GM19467 (cell line): Measurements from ENCODE around the gene IL12B.
"Not testable (repeated sequence)": the region's sequence is repeated elsewhere in the genome, so short reads cannot be mapped to it uniquely, and the experiment has no call there.

Source experiments
- ATAC-seq: cut with Tn5 transposase; IDR thresholded peaks from one replicate; pipeline ENCODE4 v1.9.1; 2021; ENCODE audit warnings: mild to moderate bottlenecking, moderate library complexity; ENCODE audit not compliant: unreplicated experiment

The IL12B gene

DNA sequence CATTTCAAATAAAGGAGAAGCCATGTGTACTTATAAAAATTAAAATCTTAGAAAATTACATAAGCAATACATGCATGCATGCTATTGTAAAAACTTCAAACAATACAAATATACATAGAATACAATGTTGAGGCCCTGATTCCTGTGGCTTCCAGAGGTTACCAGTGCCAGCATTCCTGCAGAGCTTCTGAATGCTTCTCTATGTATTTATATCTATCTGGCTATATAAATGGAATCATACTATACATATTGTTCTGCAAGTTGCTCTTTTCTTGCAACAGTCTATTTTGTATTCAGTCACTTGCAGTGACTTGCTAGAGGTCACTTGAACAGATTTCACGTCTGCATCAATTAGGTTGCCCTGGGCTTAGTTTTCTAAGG, 3.2 kb upstream of the IL12B start:
- ATAC-seq: no peak

DNA sequence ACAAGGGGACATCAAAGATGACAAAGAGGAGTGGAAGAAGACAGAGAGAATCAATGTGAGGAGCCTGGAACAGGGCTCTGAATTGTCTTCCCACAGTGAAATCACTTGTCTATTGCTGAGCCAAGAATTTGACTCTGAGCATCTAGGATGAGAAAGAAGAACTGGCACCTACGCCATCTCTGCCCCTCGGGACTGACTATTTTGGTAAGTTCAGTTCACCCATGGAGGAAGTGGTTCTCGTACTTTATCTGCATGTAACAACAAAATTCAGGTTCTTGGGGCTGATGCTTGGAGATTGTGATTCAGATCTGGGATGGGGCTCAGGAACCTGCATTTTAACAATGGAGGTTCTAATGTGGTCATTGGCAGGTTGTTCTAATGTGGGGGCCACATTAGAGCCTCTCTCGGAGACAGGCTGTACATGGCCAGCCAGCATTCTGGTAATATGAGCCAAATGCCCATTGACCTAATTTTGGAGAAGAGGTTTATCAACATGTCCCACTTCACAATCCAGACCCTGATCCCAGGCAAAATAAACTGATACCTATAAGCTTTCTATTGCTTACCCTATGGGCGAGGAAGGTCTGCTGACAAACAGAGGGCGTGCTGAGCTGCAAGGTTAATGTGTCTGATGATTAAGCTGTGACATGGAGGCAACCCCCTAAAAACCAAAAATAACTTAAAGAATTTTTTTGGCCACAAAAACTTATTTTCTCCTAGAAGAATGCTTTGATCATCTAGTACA, 2.7 kb upstream of the IL12B start:
- no peak for ATAC-seq

DNA sequence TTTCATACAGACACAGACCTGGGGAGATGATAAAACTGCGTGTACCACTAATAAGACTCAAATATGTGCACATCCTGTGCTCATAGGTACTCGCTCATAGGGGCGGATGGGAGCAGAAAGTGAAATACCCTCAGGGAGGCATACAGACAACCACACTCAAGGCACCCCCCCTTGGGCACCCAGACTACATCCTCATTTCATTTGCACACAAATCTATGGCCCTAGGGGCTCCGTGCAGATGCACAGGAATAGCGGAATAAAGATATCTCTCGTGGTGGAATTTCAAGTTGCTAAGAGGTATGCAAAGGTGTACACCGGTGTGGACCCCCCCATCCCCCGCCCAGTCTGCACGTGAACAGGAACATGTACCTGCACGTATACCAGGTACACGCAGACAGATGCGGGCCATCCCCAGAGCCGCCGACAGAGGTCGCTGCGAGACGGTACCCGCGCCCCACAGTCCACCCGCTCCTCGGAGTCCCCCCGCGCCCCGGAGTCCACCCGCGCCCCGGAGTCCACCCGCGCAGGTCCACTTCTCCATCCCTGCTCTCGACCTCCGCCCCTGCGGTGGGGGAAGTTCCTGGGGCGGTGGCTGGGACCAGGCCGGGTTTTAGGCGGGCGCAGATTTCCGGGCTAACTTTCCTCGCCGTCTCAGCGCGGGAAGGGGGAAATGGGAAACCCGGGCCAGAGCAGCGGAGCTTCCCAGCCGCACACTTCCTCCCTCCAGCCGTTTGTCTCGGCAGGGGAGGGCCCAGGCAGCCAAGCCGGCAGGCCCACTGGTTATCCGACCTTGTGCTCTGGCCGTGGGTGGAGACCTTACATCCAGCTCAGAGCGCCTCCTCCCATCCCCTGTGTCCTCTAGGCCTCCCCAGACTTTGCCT, 1.0 kb upstream of the IL12B start:
- ATAC-seq: no peak

DNA sequence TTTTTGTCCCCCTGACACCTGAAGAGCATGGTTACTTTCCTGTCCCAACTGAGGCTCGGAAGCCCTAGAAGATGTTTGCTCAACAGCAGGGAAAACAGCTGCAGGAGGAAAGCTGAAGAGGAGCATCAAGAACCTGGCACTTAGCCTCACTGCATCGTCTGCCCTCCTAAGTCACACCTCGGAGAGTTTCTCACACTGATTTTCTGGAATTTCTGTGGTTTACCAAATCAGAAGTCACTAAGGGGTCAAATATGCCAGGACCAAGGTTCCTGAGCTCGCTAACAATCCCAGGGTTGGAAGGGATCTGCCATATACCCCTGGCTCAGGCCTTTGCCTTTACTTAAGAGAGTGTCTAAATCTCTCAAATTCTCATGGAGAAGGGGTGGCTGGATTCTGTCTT, 5.3 kb downstream of the IL12B start:
- ATAC-seq: no peak

DNA sequence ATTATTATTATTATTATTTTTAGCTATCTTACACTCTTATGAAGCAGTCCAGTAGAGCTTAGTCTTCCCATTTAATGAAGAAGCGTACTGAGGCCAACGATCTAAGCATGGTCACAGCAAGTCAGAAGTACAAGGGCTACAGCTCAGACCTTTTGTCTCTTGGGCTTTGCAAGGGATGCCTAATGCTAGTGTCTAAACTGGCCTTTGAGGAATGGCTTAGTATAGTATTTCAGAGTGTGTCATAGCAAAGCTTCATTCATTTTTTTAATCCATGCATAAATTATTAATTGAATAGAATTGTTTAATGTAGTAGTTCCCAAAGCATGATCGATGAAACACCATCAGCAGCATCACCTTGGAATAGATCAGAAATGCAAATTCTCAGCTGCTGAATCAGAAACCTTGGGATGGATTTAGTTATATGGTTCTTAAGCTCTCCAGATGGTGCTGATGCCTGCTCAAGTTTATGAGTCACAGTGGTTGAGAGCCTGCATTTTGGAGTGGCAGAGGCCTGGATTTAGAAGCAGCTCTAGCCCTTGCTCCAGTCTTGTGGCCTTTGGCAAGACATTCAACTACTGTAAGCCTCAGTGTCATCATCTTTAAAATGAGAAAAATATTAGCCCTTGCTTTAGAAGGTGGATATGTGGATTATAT, 6.1 kb downstream of the IL12B start:
- no peak for ATAC-seq

DNA sequence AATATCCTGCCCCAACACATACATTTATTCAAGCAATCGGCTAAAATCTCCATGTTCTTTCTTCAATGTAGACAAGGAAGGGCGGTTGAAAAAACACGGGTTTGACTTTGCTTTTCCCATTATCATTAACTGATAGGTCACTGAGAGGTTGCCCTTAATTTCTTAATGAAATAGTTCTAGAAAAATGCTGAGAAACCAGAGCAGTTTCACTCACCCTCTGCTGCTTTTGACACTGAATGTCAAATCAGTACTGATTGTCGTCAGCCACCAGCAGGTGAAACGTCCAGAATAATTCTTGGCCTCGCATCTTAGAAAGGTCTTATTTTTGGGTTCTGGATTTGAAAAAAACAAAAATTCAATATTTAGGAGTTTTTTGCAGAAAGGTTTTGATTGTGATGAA, 8.1 kb downstream of the IL12B start:
- no peak for ATAC-seq

DNA sequence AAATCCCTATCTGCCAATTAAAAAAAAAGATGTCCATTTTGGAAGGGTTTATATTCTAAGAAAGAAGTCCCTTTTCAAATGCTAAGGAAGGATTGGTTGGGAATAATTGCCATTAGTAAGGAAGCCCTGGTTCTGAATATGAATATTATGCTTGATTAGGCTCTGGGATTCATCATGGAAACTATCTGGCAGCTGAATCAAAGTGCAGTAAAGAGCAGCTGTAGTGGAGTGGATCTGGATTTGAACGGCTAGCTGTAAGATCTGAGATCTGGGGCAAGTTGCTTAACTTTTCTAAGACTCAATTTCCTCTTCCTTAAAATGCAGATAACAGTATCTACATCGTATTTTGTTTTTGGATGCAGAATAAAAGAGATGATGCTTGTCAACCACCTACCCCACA, 10.5 kb downstream of the IL12B start:
- no peak for ATAC-seq

DNA sequence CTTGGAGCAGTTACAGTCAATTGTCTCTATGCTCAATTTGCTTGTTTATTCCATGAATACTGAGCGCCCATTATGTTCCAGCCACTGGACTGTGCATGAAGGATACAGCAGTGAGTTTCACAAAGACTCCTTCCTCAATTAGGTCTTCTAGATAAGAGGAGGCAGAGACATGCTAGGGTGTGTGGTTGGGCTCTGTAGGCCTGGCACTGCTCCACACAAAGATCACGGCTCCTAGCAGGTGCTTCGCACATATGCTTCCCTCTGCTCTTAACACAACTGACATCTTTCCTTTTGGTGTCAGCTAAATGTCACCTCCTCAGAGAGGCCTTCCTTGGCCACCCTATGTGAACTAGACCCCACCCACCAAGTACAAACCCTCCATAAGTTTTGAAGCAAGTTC, 10.9 kb downstream of the IL12B start:
- ATAC-seq: no peak

DNA sequence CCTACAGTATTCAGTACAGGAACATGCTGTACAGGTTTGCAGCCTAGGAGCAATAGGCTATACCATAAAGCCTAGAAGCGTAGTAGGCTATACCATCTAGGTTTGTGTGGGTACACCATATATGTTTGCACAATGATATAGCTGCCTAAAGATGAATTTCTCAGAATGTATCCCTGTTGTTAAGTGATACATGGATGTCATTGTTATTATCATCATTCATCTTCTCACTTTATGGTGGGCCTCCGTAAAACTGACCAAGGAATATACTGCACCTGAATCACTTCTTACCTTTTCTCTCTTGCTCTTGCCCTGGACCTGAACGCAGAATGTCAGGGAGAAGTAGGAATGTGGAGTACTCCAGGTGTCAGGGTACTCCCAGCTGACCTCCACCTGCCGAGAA, 11.8 kb downstream of the IL12B start:
- no peak for ATAC-seq

DNA sequence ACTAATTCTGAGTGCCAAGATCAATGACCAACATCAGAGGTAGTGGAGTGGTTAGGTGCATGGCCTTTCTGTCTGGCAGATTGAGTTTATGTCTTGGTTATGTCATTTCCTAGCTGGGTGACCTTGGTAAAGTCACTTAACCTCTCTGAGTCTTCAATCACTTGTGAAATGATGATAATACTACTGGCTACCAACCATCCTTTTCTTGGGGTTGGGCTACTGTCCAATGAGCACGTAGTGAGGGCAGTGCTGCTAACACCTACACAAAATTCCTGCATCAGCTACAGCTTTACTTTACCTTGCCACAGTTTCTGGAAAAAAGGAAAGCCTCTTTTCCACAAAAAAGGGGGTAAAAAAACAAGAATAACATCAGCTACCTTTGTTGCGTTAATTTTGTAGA, 12.4 kb downstream of the IL12B start:
- ATAC-seq: no peak

DNA sequence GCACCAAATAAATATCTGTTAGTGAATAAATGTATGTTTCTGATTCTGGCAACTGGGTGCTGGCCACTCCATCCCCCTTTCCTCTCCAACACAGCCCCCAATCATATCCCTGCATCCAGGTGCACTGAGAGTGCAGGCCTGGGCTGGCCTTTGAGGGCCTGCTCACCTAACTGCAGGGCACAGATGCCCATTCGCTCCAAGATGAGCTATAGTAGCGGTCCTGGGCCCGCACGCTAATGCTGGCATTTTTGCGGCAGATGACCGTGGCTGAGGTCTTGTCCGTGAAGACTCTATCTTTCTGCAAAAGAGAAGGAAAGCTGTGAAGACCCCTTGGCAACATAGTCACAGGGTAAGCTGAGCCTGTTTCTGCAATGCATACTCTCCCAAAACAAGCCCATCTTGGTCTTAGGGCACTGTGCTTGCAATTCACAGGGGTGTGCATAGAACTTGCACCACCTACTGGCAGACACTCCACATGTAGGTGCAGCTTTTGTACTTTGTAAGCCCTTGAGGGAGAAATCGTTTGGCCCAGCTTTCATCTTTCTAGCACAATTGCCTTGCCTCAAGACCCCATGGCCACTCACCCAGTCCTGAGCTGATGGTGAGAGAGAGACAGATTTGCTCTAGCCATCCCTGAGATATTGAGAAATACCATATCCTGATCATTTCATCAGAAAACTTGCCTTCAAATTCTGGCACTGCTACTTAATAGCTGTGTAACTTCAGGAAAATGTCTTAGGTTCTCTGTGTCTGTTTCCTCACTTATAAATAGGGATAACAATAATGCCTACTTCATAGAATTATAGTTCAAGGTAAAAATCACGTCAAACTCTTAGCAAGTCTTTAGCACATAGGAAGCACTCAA, 13.5 kb downstream of the IL12B start:
- no peak for ATAC-seq

DNA sequence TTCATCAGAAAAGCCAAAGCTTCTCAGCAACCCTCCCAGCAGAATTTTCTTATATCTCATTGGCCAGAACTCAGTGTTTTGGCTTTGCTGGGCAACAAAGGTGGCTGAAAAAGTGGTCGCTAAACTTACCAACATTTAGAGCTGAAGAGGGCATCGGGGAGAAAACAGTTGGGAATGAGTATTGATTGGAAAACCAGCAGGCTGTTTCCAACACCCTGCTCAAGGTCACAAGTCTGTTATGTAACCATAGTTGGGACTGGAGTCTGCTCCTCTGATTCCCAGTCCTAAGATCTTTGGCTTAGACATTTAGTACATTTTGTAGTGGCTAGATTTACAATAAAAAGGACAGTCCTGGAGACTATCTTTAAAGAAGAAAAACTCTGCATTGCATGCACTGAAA, 17.1 kb downstream of the IL12B start:
- ATAC-seq: no peak

DNA sequence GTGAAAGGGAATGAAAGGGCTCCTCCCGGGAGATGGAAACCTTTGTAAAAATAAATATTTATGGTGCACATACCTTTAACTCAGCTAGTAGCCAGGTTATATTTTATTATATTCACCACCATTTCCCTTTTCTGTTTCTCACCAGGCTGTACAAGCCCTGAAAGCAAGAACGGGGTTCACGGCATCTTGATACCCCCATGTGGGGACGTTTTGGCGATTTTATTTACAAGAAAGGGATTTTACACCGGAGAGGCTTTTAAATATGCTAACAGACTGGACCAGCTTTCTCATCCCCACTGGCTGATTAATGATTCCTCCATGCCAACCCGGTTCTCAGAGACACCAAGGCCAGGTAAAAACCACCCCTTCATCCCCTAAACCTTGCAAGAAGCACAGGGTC, 19.2 kb downstream of the IL12B start:
- ATAC-seq: no peak

DNA sequence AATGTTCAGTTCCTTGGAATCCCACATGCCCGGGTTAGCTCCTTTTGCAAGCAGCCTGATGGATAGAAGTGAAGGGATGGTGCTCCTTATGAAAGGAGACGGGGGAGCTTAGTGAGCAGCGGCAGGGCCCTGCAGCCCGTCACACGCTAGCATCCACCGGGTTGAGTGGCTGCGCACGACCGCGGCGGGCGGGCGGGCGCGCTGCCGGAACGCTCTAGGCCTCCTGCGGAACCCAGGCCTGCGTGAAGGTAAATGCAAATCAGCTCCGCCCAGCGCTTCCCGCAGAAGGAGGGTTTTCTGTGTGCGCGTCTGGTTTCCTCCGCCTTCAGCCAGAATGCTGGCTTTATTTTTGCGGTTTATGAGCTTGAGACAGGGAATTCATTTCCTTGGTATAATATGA, 19.8 kb downstream of the IL12B start:
- ATAC-seq: no peak

DNA sequence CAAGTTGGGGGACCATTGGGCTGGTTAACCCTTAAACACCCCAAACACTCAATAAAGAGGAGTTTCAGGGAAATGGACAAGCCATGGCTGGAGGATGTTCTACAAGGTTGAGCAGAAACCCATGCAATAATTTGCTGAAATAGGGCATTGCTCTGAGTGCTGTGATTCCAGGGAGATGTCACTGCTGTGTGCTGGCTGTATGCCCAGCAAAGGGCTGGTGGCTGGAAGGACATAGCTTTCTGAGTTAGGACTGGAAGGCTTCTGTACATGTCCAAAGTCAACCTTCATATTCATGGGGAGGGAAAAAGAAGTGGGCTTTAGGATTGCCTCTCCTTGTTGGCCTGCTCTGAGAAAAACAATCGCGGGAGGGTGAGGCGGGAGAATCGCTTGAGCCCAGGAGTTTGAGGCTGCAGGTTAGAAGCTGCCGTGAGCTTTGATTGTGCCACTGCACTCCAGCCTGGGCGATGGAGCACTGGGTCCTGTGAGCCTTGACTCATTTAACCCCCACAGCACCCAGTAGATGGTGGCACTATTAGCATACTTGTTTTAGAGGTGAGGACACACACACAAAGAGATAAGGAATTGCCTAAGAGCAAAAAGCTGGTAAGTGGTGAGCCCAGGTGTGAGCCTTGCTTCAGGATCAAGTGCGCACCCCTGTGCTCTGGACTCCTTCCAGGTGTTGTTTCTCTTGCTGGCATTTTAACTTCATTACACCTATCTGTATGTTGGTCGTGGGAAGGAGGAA, 20.4 kb downstream of the IL12B start:
- ATAC-seq: no peak

DNA sequence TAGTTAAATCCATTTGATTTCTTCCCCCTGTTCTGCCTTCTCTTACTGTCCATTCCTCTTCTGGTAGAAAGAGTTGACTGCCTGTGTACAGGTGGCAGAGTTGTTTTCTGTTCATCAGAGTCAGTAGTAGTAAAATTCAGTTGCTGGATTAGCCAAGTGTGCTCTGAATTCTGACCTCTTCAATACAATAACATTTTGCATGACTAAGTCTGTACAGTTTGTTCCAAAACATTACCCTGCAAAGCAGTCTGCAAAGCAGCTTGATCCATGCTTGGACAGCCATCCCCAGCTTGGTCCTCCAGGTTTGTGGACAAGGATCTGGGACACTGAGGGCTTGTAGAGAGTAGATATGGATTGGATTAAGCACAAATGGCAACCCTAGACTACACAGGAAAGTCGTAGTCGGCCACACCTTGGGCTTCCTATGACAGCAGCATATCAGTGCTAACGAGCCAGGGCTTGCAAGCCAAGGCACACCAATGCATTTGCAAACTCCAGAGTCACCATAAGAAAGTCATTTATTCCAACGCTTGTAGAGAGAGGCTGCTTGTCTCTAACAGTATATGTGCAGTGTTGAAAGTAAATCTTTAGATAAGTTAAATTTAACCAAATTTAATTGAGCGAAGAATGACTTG, 25.2 kb downstream of the IL12B start:
- no peak for ATAC-seq

DNA sequence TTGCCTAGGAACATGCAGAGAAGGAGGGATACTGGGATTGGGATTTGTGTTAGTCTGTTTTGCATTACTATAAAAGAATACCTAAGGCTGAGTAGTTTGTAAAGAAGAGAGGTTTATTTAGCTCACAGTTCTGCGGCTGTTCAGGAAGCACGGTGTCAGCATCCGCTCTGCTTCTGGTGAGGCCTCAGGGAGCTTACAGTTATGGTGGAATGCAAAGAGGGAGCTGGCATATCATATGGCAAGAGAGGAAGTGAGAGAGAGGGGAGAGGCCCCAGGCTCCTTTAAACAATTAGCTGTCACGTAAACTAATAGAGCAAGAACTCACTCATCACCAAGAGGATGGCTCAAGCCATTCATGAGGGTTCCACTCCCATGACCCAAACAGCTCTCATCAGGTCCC, 27.0 kb downstream of the IL12B start:
- no peak for ATAC-seq

DNA sequence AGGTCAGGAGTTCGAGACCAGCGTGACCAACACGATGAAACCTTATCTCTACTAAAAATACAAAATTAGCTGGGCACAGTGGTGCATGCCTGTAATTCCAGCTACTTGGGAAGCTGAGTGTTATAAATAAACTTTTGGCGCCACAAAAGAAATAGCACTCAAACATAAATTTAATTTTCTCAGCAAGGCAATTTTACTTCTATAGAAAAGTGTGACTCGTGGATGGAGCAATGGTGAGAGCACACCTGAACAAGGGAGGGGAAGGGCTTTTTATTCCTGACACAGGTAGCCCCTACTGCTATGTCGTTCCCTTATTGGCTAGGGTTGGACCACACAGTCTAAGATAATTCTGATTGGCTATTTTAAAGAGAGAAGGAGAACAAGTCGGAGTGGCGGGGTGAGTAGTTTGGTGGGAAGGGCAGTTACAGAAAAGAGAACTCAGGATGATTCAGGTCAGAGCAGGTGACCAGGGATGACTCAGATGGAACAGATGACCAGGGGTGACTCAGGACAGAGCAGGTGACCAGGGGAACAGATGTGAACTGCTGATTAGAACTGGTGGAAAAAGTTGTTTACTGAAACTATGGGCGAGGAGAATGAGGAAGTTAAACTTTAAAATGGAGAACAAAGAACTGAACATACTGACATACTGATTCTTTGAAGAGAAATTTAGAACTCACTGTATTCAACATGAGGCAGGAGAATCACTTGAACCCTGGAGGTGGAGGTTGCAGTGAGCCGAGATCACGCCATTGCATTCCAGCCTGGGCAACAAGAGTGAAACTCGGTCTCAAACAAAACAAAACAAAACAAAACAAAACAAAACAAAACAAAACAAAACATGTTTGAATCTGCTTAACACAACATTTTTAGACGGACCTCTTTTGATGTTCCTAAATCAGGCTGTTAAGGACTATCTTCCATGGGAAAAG, 28.1 kb downstream of the IL12B start:
- not testable (repeated sequence) for ATAC-seq

DNA sequence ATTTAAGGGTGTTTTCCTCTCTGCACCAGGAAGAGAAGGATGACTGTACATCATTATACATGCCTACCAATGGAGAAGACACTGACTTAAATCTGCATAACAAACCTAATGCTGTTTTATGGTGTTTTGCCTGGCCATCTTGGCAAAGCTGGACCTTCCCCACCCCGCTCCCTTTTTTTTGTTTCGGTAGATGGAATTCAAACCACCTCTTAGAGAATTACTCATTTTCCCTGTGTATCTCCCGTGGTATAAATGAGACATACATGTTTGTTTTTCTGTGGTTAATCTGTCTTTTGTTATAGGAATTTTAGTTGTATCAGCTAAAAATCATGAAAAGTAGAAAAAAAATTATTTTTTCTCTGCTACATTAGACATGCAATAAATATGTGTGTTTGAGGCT, 28.8 kb downstream of the IL12B start:
- no peak for ATAC-seq
